ENCODE data around the gene DIAPH2. TPM values are rescaled to one million over a fixed set of nuclear protein-coding genes. Genes with fewer than 3 reads are reported as not detected.
A peak's percentile ranks its signal among the peaks of the same experiment; 100 is the strongest.

Gene DIAPH2
- total and polyA plus RNA-seq, 2 of the 13 experiments (the other 11 are each of a cell fraction or from before 2014, with no cell fraction given): 2.1 to 8.5 TPM

- Histone ChIP-seq H3K9me3 (ENCODE audit: low read length) (no peaks in the 10 kb centered on the region), H4K20me1 (ENCODE audit: insufficient read depth, low read length) (no peaks in the 10 kb centered on the region), H3K4me3 (replicated peaks in 1 of 3; ENCODE audit: insufficient read depth in 1 of 3, low read depth in 2 of 3, low read length in 3 of 3) (peak overlapping the region; percentile 67 to 79 (median 76)), H3K4me1 (ENCODE audit: insufficient read depth, low read length) (peaks cover 13% of the 10 kb centered on the region; the same call in 1 of the 2 replicates), H3K79me2 (ENCODE audit: insufficient read depth, low read length) (no peaks in the 10 kb centered on the region), H3K9ac (ENCODE audit: insufficient read depth, low read depth, low read length) (peak overlapping the region; percentile 63), H3K27me3 (ENCODE audit: control insufficient read depth in 1 of 2, insufficient read depth in 2 of 2, low read length in 2 of 2) (no peaks in the 10 kb centered on the region; a peak in 1 of 5 replicates), H3K4me2 (ENCODE audit: low read depth, low read length) (peak overlapping the region; percentile 78), H3K36me3 (replicated peaks in 1 of 2; ENCODE audit: control insufficient read depth in 1 of 2, insufficient read depth in 2 of 2, low read length in 2 of 2) (no peaks in the 10 kb centered on the region), H3K27ac (ENCODE audit: extremely low read length, insufficient read depth, low read length) (peak overlapping the region; percentile 59), H2AFZ (ENCODE audit: low read length) (peak overlapping the region; percentile 54)
- intact Hi-C loops (cut with micrococcal nuclease; ENCODE audit: unreplicated experiment): no loop called here
- 2% methylated on average over 11 of the region's 38 CpGs for WGBS (ENCODE audit: low lambda C conversion rate)
- DNase-seq (ENCODE audit: low spot score) (peak; percentile 7), ATAC-seq (peak; percentile 45), FAIRE-seq (peak; percentile 57)
- BruUV-seq (replicated peaks): TSS peak; percentile 57
- POLR2A ChIA-PET: no interaction called here
- CTCF ChIA-PET (ENCODE audit: low intra/inter-chr PET ratio, low total read pairs): no interaction called here
- in situ Hi-C loops (cut with HindIII; ENCODE audit: extremely low pct_ligation_motif_present, low pct_unique_long_range_greater_than_20kb): no loop called here
- no peak for TF ChIP-seq FOXA1 (IDR thresholded peaks at IDR 0.05)
- no peak for TF ChIP-seq FOXA1 (CRISPR knock-in tag; IDR thresholded peaks at IDR 0.05)
- peak; percentile 84 for TF ChIP-seq MYPOP (CRISPR knock-in tag; IDR thresholded peaks at IDR 0.05)
- no peak for TF ChIP-seq FLYWCH1 (CRISPR knock-in tag; IDR thresholded peaks at IDR 0.05)
- TF ChIP-seq ZFX (CRISPR knock-in tag; IDR thresholded peaks at IDR 0.05; ENCODE audit: low read depth): peak; percentile 28; the same call in 1 of the 2 replicates
- TF ChIP-seq ZNF75D (CRISPR knock-in tag; IDR thresholded peaks at IDR 0.05; ENCODE audit: borderline replicate concordance): no peak
- TF ChIP-seq ZNF224 (CRISPR knock-in tag; IDR thresholded peaks at IDR 0.05): no peak
- TF ChIP-seq, protein P1, sequence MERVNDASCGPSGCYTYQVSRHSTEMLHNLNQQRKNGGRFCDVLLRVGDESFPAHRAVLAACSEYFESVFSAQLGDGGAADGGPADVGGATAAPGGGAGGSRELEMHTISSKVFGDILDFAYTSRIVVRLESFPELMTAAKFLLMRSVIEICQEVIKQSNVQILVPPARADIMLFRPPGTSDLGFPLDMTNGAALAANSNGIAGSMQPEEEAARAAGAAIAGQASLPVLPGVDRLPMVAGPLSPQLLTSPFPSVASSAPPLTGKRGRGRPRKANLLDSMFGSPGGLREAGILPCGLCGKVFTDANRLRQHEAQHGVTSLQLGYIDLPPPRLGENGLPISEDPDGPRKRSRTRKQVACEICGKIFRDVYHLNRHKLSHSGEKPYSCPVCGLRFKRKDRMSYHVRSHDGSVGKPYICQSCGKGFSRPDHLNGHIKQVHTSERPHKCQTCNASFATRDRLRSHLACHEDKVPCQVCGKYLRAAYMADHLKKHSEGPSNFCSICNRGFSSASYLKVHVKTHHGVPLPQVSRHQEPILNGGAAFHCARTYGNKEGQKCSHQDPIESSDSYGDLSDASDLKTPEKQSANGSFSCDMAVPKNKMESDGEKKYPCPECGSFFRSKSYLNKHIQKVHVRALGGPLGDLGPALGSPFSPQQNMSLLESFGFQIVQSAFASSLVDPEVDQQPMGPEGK (CRISPR knock-in tag; IDR thresholded peaks at IDR 0.05): peak; percentile 32; the same call in 1 of the 2 replicates
- TF ChIP-seq MZF1 (CRISPR knock-in tag; IDR thresholded peaks at IDR 0.05; ENCODE audit: borderline replicate concordance): no peak
- TF ChIP-seq ZNF205 (CRISPR knock-in tag; IDR thresholded peaks at IDR 0.05): peak; percentile 93
- 0 out of 2 replicates have a peak, but pooled peaks have one; percentile 2 for TF ChIP-seq RBFOX2 (IDR thresholded peaks at IDR 0.05; ENCODE audit: low read depth, low read length)
- no peak for TF ChIP-seq PLRG1 (conservative IDR thresholded peaks at IDR 0.05)
- TF ChIP-seq, protein P2, sequence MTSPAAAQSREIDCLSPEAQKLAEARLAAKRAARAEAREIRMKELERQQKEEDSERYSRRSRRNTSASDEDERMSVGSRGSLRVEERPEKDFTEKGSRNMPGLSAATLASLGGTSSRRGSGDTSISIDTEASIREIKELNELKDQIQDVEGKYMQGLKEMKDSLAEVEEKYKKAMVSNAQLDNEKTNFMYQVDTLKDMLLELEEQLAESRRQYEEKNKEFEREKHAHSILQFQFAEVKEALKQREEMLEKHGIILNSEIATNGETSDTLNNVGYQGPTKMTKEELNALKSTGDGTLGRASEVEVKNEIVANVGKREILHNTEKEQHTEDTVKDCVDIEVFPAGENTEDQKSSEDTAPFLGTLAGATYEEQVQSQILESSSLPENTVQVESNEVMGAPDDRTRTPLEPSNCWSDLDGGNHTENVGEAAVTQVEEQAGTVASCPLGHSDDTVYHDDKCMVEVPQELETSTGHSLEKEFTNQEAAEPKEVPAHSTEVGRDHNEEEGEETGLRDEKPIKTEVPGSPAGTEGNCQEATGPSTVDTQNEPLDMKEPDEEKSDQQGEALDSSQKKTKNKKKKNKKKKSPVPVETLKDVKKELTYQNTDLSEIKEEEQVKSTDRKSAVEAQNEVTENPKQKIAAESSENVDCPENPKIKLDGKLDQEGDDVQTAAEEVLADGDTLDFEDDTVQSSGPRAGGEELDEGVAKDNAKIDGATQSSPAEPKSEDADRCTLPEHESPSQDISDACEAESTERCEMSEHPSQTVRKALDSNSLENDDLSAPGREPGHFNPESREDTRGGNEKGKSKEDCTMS (CRISPR knock-in tag; conservative IDR thresholded peaks at IDR 0.05): no peak
Measured at GRCh38 chrX:96685210-96686099, 813 bp downstream of the DIAPH2 start.

Measured in HepG2 (cell line).